HCEC 1CT (cell line): Measurements from ENCODE around the gene TBX1.

ENCODE experiments used
- DNase-seq: peaks from one replicate; pipeline ENCODE4 v3.0.0-alpha.2; 2017

TBX1 gene

GRCh38 chr22:19802001-19802893 lies 41.7 kb downstream of the TBX1 start:
- DNase-seq: no peak

GRCh38 chr22:19802894-19803735 lies 42.5 kb downstream of the TBX1 start:
- DNase-seq: no peak

- DNase-seq: no peak
Measured at GRCh38 chr22:19803736-19804267, 43.2 kb downstream of the TBX1 start.

- DNase-seq: no peak
Measured at GRCh38 chr22:19805821-19806212, 45.2 kb downstream of the TBX1 start.

- no peak for DNase-seq
Measured at GRCh38 chr22:19806213-19807160, 45.9 kb downstream of the TBX1 start.

- DNase-seq: no peak
Measured at GRCh38 chr22:19807161-19807913, 46.8 kb downstream of the TBX1 start.

- no peak for DNase-seq
Measured at GRCh38 chr22:19807914-19808872, 47.6 kb downstream of the TBX1 start.

GRCh38 chr22:19808873-19809478 lies 48.4 kb downstream of the TBX1 start:
- no peak for DNase-seq

- DNase-seq: no peak
Measured at GRCh38 chr22:19809741-19810140, 49.2 kb downstream of the TBX1 start.

GRCh38 chr22:19810381-19811201 lies 50.0 kb downstream of the TBX1 start:
- DNase-seq: no peak

- DNase-seq: no peak
Measured at GRCh38 chr22:19811211-19811621, 50.6 kb downstream of the TBX1 start.

- DNase-seq: no peak
Measured at GRCh38 chr22:19811811-19812771, 51.5 kb downstream of the TBX1 start.

- DNase-seq: no peak
Measured at GRCh38 chr22:19812910-19813309, 52.3 kb downstream of the TBX1 start.

GRCh38 chr22:19814428-19814827 lies 53.9 kb downstream of the TBX1 start:
- DNase-seq: no peak

- DNase-seq: no peak
Measured at GRCh38 chr22:19815093-19815822, 54.7 kb downstream of the TBX1 start.

GRCh38 chr22:19815823-19816290 lies 55.3 kb downstream of the TBX1 start:
- no peak for DNase-seq
